Neural progenitor cell (in vitro differentiated cells): Measurements from ENCODE around the gene RNF14.

Experiments
- CTCF ChIP-seq: fragments of 200-600 bp; sonication (generic); IDR thresholded peaks from 2 replicates; pipeline ENCODE4 v1.5.1; 2017; ENCODE audit warnings: antibody characterized with exemption, mild to moderate bottlenecking
- EZH2 ChIP-seq: fragments of 200-600 bp; sonication (generic); IDR thresholded peaks from 2 replicates; pipeline ENCODE4 v1.6.1; 2017; ENCODE audit warnings: antibody characterized with exemption, mild to moderate bottlenecking, moderate library complexity

DNA sequence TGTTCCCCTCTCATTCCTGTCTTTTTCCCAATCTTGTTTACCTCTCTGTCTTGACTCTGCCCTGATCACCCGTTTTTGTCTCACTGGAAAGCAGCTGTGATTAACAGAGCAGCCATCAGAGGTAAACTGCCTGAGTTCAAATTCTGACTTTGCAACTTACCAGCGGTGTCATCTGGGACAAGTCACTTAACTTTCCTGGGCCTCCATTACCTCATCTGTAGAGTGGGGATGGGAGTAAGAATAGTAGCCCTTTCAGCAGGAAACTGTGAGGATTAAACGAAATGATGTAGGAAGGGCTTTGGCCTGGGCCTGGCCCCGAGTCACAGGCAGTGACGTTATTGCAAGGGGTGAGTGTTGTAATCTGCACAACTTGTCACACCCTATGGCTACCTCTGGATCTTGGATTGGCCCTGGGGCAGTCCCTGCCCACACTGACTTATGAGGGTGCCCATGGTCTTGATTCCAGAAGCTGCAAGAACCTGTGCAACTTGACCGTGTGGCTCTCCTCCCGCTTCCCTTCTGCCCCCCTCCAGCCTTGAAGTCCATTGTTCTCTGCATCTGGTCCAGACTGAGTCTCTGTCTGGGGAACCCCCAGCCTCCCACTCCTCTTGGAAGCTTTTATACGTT is 10.2 kb upstream of the RNF14 start:
- TF ChIP-seq CTCF (no peak), EZH2 (no peak)
